22Rv1 (cell line): ENCODE data around the gene RELA.
"Not testable (repeated sequence)": the region's sequence is repeated elsewhere in the genome, so short reads cannot be mapped to it uniquely, and the experiment has no call there.

Experiments used
- H3K27ac ChIP-seq: fragments of 450-650 bp; 2 replicates; pipeline ENCODE4 v1.5.1; 2017
- CTCF ChIP-seq: fragments of 450-650 bp; IDR thresholded peaks from 2 replicates; pipeline ENCODE4 v1.5.1; 2017; ENCODE audit warnings: mild to moderate bottlenecking
- ZFX ChIP-seq: fragments of 450-650 bp; IDR thresholded peaks from 2 replicates; pipeline ENCODE4 v1.6.1; 2017; ENCODE audit warnings: antibody characterized with exemption, borderline replicate concordance

RELA gene

GRCh38 chr11:65661599-65662246 lies 993 bp downstream of the RELA start:
- peak overlapping the region; percentile 95 for H3K27ac ChIP-seq
- TF ChIP-seq ZFX (no peak), CTCF (no peak)

GRCh38 chr11:65660908-65661307 lies 1.8 kb downstream of the RELA start:
- not testable (repeated sequence) for H3K27ac ChIP-seq

- TF ChIP-seq CTCF = no peak
- TF ChIP-seq ZFX = no peak
- H3K27ac ChIP-seq = no peak overlapping the region
These were observed 2.7 kb downstream of the RELA start for GRCh38 chr11:65660038-65660437.

- TF ChIP-seq ZFX = no peak
- no peak for TF ChIP-seq CTCF
- H3K27ac ChIP-seq = no peak overlapping the region
These were observed 4.3 kb downstream of the RELA start for GRCh38 chr11:65658174-65659021.

- TF ChIP-seq CTCF = no peak
- TF ChIP-seq ZFX = no peak
- H3K27ac ChIP-seq = no peak overlapping the region
These were observed 5.3 kb downstream of the RELA start for GRCh38 chr11:65657426-65657825.

GRCh38 chr11:65655570-65656332 lies 7.0 kb downstream of the RELA start:
- H3K27ac ChIP-seq = no peak overlapping the region

More at GRCh38 chr11:65655570-65656332, 7.0 kb downstream of the RELA start:
- no peak for TF ChIP-seq CTCF
- TF ChIP-seq ZFX = no peak
